GM20000 (cell line): ENCODE data around the gene ACTBL2.

Source experiments
- DNase-seq: peaks from one replicate; pipeline ENCODE4 v3.0.0; 2012; ENCODE audit warnings: low spot score
- TF ChIP-seq, protein P1 (sequence below): IDR thresholded peaks from 2 replicates; pipeline ENCODE4 v1.5.1; 2012; ENCODE audit warnings: mild to moderate bottlenecking, control low read depth; ENCODE audit errors: extremely low read depth, missing control alignments

Gene ACTBL2

DNA sequence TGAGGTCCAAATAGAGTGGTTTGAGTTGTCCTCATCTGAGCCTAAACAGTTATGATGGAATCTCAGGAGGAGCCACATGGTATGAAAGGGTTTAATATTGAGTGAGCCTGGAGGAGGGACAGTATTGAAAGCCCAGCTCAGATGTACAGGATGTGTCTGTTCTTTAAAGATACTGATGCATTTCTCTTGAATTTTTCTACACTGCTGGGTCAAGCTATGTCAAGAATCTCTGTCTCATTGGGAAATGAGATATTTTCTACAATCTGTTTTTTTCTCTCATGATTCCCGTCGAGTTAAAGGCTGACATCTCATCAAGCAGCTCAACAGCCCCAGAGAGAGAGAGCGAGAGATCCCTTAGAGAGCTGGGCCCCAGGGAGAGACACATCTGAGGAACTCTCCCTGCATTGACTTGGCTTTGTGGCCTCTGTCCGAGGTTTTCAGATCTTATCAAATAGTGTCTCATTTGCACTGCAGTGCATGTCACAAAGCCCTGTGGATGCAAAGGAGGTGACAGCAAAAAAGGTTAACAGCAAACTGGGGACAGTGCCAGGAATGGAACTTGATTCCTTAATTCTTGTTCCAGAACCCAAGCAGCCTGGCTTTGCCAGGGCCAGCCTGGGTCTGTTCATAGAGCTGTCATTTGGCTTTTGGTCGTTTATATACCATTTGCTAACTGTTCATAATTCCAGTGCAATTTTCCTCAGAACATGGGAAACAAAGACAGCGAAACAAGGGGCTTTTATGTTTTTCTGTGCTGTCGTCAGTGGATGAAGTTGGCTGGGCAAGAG, 19.0 kb upstream of the ACTBL2 start:
- TF ChIP-seq, protein P1, sequence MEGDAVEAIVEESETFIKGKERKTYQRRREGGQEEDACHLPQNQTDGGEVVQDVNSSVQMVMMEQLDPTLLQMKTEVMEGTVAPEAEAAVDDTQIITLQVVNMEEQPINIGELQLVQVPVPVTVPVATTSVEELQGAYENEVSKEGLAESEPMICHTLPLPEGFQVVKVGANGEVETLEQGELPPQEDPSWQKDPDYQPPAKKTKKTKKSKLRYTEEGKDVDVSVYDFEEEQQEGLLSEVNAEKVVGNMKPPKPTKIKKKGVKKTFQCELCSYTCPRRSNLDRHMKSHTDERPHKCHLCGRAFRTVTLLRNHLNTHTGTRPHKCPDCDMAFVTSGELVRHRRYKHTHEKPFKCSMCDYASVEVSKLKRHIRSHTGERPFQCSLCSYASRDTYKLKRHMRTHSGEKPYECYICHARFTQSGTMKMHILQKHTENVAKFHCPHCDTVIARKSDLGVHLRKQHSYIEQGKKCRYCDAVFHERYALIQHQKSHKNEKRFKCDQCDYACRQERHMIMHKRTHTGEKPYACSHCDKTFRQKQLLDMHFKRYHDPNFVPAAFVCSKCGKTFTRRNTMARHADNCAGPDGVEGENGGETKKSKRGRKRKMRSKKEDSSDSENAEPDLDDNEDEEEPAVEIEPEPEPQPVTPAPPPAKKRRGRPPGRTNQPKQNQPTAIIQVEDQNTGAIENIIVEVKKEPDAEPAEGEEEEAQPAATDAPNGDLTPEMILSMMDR, result no peak
- no peak for DNase-seq

DNA sequence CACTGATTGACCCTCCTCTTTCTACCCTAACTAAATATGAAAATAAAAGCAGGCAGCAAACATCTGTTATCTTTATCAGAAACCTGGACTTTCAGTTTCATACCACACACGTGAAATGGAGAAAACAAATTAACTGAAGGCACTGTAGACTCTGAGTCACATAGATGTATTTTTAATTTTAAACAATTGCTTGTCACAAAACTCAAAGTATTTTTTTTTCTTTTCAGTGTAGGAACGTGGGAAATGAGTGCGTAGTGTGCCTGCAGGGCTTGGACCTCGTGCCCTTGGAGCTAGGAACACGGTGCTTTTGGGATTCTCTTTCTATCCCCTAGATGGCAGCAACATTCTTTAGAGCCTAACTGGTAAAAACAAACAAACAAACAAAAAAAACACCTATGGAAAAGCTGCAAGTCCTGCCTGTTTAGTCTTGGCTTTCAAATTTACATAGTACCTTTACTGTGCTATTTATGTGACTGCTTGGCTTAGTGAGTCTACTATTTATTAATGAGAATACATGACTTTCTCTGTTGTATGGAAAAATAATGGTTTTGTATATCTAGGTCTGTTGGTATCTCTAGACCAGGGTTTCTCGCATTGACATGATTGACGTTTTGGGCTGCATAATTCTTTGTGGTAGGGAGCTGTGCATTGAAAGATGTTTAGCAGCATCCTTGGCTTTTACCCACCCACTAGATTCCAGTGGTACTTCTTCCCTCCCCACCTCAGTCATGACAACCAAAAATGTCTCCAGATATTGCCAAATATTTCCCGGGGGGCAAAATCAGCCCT, 16.8 kb upstream of the ACTBL2 start:
- TF ChIP-seq, protein P1, result peak; percentile 49
- peak; percentile 37 for DNase-seq

DNA sequence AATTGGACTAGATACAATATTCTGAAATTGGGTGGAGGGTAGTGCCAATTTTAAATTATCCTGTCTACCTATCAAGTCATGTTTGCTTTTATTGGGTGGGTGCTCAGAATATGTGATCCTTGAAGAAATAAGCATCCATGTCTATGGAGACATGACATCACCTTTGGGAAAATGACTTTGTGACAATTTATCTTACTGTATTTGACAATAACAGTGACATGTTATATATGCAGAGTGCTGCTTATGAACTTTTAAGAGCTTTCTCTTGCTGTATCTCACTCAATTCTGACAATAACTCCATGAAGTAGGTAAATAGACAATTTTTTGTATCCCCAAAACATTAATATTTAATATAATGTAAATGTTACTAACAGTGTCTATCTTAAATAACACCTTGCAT, 15.1 kb upstream of the ACTBL2 start:
- TF ChIP-seq, protein P1, result no peak
- no peak for DNase-seq

DNA sequence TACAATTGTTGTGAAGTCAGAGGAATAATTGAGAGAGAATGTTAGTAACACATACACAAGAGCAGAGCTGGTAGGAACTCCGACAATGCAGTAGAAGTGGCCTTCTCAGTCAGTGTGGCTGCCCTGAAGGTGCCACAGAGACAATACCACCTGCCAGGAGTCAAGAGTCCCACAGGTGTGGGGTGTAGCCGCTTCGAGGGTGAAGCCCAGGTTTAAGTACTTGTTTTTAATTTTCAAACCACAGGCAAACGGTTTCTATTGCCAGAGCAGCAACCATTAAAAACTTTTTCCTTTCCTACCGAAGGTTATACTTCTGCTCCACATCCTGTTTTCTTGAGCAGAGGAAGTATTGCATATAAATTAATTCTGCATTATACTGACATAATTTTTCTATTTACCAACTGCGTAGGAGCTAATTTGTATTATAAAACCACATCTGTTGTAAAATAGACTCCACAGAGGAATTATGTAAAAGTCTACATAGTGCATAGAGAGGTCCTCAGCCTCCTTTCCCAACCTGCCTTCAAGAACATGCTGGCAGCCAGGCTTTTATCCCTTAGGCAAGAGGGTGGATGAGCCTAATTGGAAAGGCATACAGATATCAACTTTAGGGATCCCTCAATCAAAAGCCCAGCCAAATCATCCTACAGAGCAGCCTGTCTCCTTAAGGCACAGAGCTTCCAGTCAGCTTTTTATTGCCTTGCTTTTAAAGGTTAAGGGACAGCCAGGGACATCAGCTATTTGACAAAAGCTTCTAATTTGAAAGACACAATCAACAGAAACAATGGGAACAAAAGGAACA, 12.9 kb upstream of the ACTBL2 start:
- no peak for DNase-seq
- TF ChIP-seq, protein P1, result no peak

DNA sequence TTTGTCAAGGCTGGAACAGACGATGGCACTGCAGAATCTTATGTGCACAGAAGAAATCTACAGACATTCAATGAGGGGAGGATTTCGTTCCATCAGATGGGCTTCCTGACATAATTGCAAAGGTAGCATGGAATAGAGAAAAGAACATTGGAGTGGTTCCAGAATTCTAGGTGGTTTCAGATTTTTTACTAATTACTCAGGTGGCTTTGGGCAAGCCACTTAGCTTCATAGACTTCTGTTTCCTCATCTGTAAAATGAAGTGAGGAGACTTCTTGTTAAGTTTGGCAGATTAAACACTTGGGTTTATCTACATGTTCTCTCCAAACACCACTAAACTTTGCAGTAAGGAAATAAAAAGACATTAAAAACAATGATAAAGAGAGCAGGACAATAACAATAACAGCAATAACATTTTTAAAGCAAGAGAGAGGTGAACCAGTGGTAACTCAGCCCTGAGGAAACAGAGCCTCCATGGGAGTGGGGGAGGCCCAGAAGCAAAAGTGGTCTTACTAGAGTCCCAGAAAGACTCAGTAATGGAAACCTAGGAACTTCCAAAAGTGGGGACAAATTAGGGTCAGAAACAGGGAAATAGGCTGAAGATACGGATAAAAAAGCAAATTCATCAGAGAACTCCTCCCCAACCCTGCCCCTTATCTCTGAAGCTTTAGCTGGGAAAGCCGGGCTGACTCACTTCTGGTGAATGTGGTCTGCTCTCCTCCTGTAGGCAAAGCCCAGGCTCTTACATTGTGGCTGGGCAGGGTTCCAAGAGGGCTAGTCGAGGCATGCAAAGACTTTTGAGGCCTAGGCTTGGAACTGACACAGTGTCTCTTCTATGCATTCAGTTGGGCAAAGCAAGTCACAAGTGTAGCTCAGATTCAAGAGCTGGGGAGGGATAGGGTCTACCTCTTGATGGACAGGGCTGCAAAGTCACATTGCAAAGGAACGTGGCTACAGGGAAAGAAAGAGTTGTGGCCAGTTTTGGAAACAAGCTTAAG, 11.8 kb upstream of the ACTBL2 start:
- peak; percentile 10 for DNase-seq
- TF ChIP-seq, protein P1, result no peak

DNA sequence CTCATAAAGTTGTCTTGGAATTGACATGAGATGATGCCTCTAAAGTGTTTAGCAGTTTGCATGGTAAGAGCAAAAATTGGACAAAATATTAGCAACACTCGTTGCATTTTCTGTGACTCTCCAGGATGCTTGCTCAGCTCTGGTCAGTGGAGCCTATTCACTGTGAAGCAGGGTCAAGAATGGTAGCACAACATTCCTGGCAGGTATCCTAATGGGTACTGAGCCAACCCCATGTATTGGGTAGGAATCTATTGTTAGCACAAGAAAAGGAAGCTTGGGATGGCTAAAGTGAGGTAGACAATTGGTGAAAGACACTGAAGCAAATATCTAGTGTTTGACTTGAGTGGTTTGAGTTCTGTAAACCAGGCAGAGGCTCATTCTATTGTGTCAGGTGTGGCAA, 10.4 kb upstream of the ACTBL2 start:
- no peak for DNase-seq
- TF ChIP-seq, protein P1, result no peak
